Hepatocyte (in vitro differentiated cells): ENCODE data around the gene RNF130.

Source experiments
- EZH2 ChIP-seq: fragments of 200-600 bp; sonication (generic); IDR thresholded peaks from 2 replicates; pipeline ENCODE4 v1.6.1; 2016; ENCODE audit warnings: antibody characterized with exemption, mild to moderate bottlenecking, borderline replicate concordance
- TF ChIP-seq, protein P1 (sequence below): fragments of 200-600 bp; sonication (generic); IDR thresholded peaks from 2 replicates; pipeline ENCODE4 v1.5.1; 2016; ENCODE audit warnings: antibody characterized with exemption, mild to moderate bottlenecking; ENCODE audit not compliant: poor library complexity

DNA sequence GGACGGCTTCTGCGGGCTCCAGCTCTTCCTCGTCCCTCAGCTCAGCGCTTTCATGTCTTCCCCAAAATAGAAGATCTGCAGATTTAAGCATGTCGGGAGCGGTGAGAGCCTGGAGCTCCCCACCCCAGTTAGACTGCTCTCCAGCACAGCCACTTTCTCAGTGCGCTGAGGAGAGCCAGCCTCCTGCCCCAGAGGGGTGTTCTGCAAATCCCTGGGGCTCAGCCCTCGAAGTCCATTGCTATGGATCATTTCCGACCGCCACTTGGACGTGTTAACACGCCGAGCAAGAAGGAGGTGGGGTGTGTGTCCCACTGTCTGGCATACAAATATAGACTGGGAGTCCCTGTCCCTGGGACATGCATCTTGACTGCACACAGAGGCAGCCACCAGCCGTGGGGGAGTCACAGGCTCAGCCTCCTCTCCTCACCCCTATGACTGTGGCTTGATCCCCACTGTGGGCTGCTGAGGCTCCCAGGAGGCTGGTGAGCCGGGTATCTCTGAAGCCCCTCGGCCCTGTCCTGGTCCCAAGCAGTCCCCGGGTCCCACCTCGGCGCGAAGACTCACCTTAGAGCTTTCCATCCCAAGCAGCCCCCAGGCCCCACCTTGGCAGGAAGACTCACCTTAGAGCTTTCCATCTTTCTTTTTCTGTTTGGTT lies 30.0 kb upstream of the RNF130 start:
- TF ChIP-seq, protein P1, sequence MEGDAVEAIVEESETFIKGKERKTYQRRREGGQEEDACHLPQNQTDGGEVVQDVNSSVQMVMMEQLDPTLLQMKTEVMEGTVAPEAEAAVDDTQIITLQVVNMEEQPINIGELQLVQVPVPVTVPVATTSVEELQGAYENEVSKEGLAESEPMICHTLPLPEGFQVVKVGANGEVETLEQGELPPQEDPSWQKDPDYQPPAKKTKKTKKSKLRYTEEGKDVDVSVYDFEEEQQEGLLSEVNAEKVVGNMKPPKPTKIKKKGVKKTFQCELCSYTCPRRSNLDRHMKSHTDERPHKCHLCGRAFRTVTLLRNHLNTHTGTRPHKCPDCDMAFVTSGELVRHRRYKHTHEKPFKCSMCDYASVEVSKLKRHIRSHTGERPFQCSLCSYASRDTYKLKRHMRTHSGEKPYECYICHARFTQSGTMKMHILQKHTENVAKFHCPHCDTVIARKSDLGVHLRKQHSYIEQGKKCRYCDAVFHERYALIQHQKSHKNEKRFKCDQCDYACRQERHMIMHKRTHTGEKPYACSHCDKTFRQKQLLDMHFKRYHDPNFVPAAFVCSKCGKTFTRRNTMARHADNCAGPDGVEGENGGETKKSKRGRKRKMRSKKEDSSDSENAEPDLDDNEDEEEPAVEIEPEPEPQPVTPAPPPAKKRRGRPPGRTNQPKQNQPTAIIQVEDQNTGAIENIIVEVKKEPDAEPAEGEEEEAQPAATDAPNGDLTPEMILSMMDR = no peak
- no peak for TF ChIP-seq EZH2
